ENCODE results near the gene MGRN1. TPM values are rescaled to one million over a fixed set of nuclear protein-coding genes. Genes with fewer than 3 reads are reported as not detected.

Gene MGRN1
- total and polyA plus RNA-seq, 2 donors (not counting 1 experiment from before 2014, with no cell fraction given), result 22.7 to 89.2 TPM

GRCh38 chr16:4623593-4623992, 1.0 kb upstream of the MGRN1 start:
- Histone ChIP-seq H3K27ac (ENCODE audit: low read length in 2 of 2) (no peak overlapping the region), H3K4me2 (replicated peaks; ENCODE audit: low read depth, low read length, poor library complexity, severe bottlenecking) (peak overlapping the region; percentile 81), H3K4me1 (ENCODE audit: control insufficient read depth in 2 of 2, insufficient read depth in 2 of 2, low read length in 2 of 2) (peaks cover 18 to 27% of the 10 kb centered on the region in 2 donors), H3K9me3 (ENCODE audit: control extremely low read depth in 1 of 3, control insufficient read depth in 2 of 3, insufficient read depth in 1 of 3, low read length in 2 of 3) (no peaks in the 10 kb centered on the region), H3K27me3 (replicated peaks in 1 of 4; ENCODE audit: control extremely low read depth in 1 of 4, control insufficient read depth in 3 of 4, insufficient read depth in 4 of 4, low read length in 3 of 4) (no peaks in the 10 kb centered on the region), H3K9ac (ENCODE audit: low read length) (peak overlapping the region; percentile 96), H3K36me3 (replicated peaks in 1 of 2; ENCODE audit: control extremely low read depth in 1 of 2, control insufficient read depth in 1 of 2, extremely low read depth in 1 of 2, insufficient read depth in 2 of 2, low read length in 1 of 2) (no peaks in the 10 kb centered on the region), H3K4me3 (ENCODE audit: control extremely low read depth in 1 of 5, extremely low read depth in 1 of 5, insufficient read depth in 1 of 5, low read depth in 2 of 5, low read length in 4 of 5) (no peak overlapping the region), H4K20me1 (ENCODE audit: control insufficient read depth, insufficient read depth, low read length, poor library complexity, severe bottlenecking) (peaks cover 17% of the 10 kb centered on the region), H2AFZ (ENCODE audit: insufficient read depth, low read depth, low read length, poor library complexity, severe bottlenecking) (peak overlapping the region; percentile 64), H3K79me2 (ENCODE audit: control insufficient read depth, insufficient read depth, low read length) (peaks cover 47% of the 10 kb centered on the region)
- H3K27me3 Mint-ChIP-seq, result no peaks in the 10 kb centered on the region
- DNase-seq, result no peak
- H3K4me1 Mint-ChIP-seq, result peaks cover 30% of the 10 kb centered on the region
- ChIA-PET CTCF (interaction anchor here (0.6 to 4.6 kb wide), 14 partner anchors 8 to 1043 kb away, joined by 3 to 50 read pairs (median 4); partner anchors contain the start of genes ANKS3, DNAAF8 and UBALD1), POLR2A (interaction anchor here (0.5 to 3.1 kb wide), 4 partner anchors 8 to 1730 kb away, joined by 3 to 33 read pairs (median 6); partner anchors contain the start of genes CDIP1 and UBALD1)
- intact Hi-C loops (cut with micrococcal nuclease), result loop anchor here (10.0 kb wide), 1 partner anchor 349 kb away; the partner anchor contains the start of gene TFAP4
- 89% methylated on average over 7 of the region's 7 CpGs for WGBS (ENCODE audit: insufficient coverage)
- no peak for TF ChIP-seq CTCF (IDR thresholded peaks at IDR 0.05)
- TF ChIP-seq EZH2 (IDR thresholded peaks at IDR 0.05; ENCODE audit: borderline replicate concordance, insufficient read depth, low read depth, low read length, poor library complexity, severe bottlenecking), result no peak
- H3K27ac Mint-ChIP-seq, result peak overlapping the region; percentile 98
- H3K4me3 Mint-ChIP-seq, result peak overlapping the region; percentile 94
- H3K9me3 Mint-ChIP-seq (ENCODE audit: insufficient read depth), result no peaks in the 10 kb centered on the region
- ATAC-seq (ENCODE audit: low read depth), result no peak

All from B cell (primary cell).